Fibroblast of the aortic adventitia (primary cell): ENCODE data around the gene BTBD2. TPM values are rescaled to one million over a fixed set of nuclear protein-coding genes. Genes with fewer than 3 reads are reported as not detected.

ENCODE experiments used
- DNase-seq: peaks from one replicate; pipeline ENCODE4 v3.0.0-alpha.2; 2010; ENCODE audit warnings: low read depth
- H3K4me3 ChIP-seq: 2 replicates; pipeline ENCODE4 v1.5.1; 2011; ENCODE audit warnings: low read depth, mild to moderate bottlenecking, control low read depth, low read length, moderate library complexity
- CTCF ChIP-seq: IDR thresholded peaks from 2 replicates; pipeline ENCODE4 v1.5.1; 2011; ENCODE audit warnings: mild to moderate bottlenecking, low read length, control low read depth, inconsistent platforms; ENCODE audit not compliant: insufficient read depth
- total RNA-seq: library from RNA; depleted of rRNA; stranded (reverse); fragments of >200 nt; gene quantifications from 2 replicates; pipeline ENCODE4 v1.2.3, GENCODE V29; 2012; ENCODE audit warnings: low replicate concordance

The BTBD2 gene
- total RNA-seq, 1 donor, result 59.3 TPM

DNA sequence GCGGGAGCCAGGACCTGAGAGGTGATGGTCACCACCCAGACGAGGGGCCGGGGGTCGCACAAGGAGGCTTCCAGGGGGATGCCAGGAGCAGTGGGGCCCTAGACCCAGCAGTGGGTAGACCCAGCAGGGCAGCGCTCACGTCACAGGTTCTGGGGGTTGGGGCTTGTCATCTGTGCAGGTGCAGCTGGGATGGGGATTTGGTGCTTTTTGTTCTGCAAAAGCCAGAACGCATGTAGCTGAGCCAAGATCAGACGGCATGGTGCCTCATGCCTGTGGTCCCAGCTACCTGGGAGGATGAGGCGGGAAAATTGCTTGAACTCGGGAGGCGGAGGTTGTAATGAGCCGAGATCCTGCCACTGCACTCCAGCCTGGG is 59.4 kb downstream of the BTBD2 start:
- TF ChIP-seq CTCF, result no peak

DNA sequence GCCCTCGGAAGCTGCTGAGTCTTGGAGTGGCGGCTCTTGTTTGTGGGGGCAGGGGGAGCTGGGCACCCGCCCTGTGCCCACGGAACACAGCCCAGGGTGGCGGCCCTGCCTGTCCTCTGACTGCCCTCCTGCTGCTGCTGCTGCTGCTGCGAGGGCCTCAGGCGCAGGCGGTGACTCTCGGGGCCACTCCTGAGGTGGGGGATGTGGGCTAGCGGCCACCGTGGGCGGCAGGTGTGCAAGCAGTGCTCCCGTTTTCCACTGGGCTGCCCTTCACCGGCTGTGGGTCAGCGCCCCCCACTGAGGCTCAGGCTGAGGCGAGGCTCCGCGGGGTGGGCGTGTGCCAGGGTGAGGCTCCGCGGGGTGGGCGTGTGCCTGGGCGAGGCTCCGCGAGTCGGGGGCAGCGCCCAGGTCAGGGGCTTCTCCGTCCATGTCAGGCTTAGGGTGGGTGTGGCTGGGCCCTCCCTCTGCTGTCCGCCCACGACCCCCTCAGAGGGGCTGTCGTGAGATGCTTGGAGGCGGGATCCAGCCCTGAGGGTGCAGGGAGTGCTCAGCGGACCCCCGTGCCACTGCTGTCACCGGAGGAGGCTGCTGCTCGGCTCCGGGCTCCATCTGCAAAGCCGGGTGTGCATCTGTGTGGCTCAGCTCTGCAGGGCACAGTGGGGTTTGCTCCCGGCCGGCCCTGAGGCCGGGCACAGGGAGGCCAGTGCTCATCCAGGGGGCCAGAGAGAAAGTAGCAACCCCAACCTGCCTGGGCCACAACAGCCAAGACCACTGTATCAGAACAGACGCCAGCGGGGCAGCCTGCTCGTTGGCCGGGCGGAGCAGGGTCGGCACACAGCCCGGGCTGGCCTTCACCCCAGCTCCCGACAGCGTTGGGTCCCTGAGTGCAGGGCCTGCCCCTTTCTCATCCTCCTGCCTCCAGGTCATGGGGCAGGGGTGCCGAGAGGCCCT is 60.1 kb downstream of the BTBD2 start:
- no peak for DNase-seq
- no peak overlapping the region for H3K4me3 ChIP-seq
- TF ChIP-seq CTCF, result no peak

More for the DNA sequence above, 59.4 kb downstream of the BTBD2 start:
- no peak for DNase-seq
- H3K4me3 ChIP-seq, result no peak overlapping the region

DNA sequence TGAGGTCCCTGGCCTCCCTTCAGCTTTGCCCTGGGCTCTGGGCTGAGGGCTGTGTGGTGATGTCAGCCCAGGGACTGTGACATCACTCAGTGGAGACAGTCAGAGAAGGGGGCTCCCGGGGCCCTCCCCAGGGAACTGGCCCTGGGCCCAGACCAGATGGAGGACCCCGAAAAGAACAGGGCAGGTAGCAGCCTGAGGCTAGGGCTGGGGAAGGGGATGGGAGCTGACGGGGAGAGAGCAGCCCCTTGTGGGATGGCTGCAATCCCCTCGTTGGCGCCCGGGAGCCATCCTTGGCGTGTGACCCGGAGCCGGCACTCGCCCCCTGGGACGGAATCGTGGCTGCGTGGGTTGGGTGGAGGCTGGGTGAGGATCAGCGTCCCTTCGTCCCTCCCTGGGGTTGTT is 61.0 kb downstream of the BTBD2 start:
- no peak for TF ChIP-seq CTCF
- DNase-seq, result no peak
- H3K4me3 ChIP-seq, result no peak overlapping the region

GRCh38 chr19:1953441-1954094 is 61.9 kb downstream of the BTBD2 start:
- H3K4me3 ChIP-seq, result no peak overlapping the region
- no peak for TF ChIP-seq CTCF
- DNase-seq, result no peak

GRCh38 chr19:1953037-1953436 is 62.5 kb downstream of the BTBD2 start:
- no peak overlapping the region for H3K4me3 ChIP-seq
- TF ChIP-seq CTCF, result no peak
- DNase-seq, result no peak

- no peak for TF ChIP-seq CTCF
- peak; percentile 45 for DNase-seq
- H3K4me3 ChIP-seq, result no peak overlapping the region
Observed at GRCh38 chr19:1952635-1953034, 62.9 kb downstream of the BTBD2 start.
